Activated naive CD4-positive, alpha-beta T cell treated with anti-CD3 and anti-CD28 coated beads, Interleukin-2, amount 10 ng/mL, durations not matched to agents 7 days and 5 days (primary cell): Measurements from ENCODE around the gene HOXD3.

Experiments
- CTCF ChIA-PET: fragments of 350-600 bp; sonication (Branson Sonifier 250); formaldehyde crosslinking; loops from one replicate; lab custom pipeline; 2021; ENCODE audit warnings: antibody characterized with exemption; lab: Charles Lee
- DNase-seq: peaks from one replicate; pipeline ENCODE4 v3.0.0-alpha.2; 2020
- H3K27ac Mint-ChIP-seq: one replicate; pipeline ENCODE4 v1.8.0; 2021; ENCODE audit warnings: mild to moderate bottlenecking, moderate library complexity, mixed read lengths
- H3K27me3 Mint-ChIP-seq: one replicate; pipeline ENCODE4 v1.8.0; 2021; ENCODE audit warnings: mild to moderate bottlenecking, mixed read lengths
- H3K36me3 Mint-ChIP-seq: one replicate; pipeline ENCODE4 v1.8.0; 2021; ENCODE audit warnings: mixed read lengths
- H3K4me1 Mint-ChIP-seq: one replicate; pipeline ENCODE4 v1.8.0; 2021; ENCODE audit warnings: mixed read lengths
- H3K4me3 Mint-ChIP-seq: one replicate; pipeline ENCODE4 v1.8.0; 2021; ENCODE audit warnings: mild to moderate bottlenecking, moderate library complexity, mixed read lengths
- H3K9me3 Mint-ChIP-seq: one replicate; pipeline ENCODE4 v1.8.0; 2021; ENCODE audit warnings: mixed read lengths

HOXD3 gene

GRCh38 chr2:176212276-176212675 lies 55.2 kb downstream of the HOXD3 start:
- CTCF ChIA-PET = no interaction called here
- H3K4me3 Mint-ChIP-seq = no peak overlapping the region
- no peak for DNase-seq
- no peaks in the 10 kb centered on the region for H3K4me1 Mint-ChIP-seq
- no peaks in the 10 kb centered on the region for H3K9me3 Mint-ChIP-seq
- H3K27ac Mint-ChIP-seq = no peak overlapping the region
- peaks cover 9% of the 10 kb centered on the region for H3K27me3 Mint-ChIP-seq
- H3K36me3 Mint-ChIP-seq = no peaks in the 10 kb centered on the region

GRCh38 chr2:176213406-176213805 lies 56.3 kb downstream of the HOXD3 start:
- Mint-ChIP-seq H3K27ac (no peak overlapping the region), H3K4me1 (no peaks in the 10 kb centered on the region), H3K9me3 (no peaks in the 10 kb centered on the region), H3K4me3 (no peak overlapping the region), H3K36me3 (no peaks in the 10 kb centered on the region), H3K27me3 (peaks cover 9% of the 10 kb centered on the region)
- DNase-seq = no peak
- CTCF ChIA-PET = no interaction called here
